ENCODE results near the gene NINJ2.

Gene NINJ2

GRCh38 chr12:570921-571794 is 92.1 kb downstream of the NINJ2 start:
- H3K4me3 ChIP-seq (replicated peaks; ENCODE audit: low read depth, low read length), result no peak overlapping the region
- no peaks in the 10 kb centered on the region for H3K27me3 ChIP-seq (replicated peaks; ENCODE audit: control insufficient read depth, insufficient read depth, low read length)
- no peak for TF ChIP-seq CTCF (IDR thresholded peaks at IDR 0.05; ENCODE audit: insufficient read depth, low read length, poor library complexity, severe bottlenecking)
- DNase-seq (ENCODE audit: extremely low read depth, insufficient read length), result no peak
- H3K36me3 ChIP-seq (ENCODE audit: control insufficient read depth, insufficient read depth, low read length), result no peaks in the 10 kb centered on the region; the same call in 1 of the 2 replicates

- TF ChIP-seq CTCF (IDR thresholded peaks at IDR 0.05; ENCODE audit: insufficient read depth, low read length, poor library complexity, severe bottlenecking), result no peak
- Histone ChIP-seq H3K27me3 (replicated peaks; ENCODE audit: control insufficient read depth, insufficient read depth, low read length) (no peaks in the 10 kb centered on the region), H3K36me3 (ENCODE audit: control insufficient read depth, insufficient read depth, low read length) (no peaks in the 10 kb centered on the region; the same call in 1 of the 2 replicates), H3K4me3 (replicated peaks; ENCODE audit: low read depth, low read length) (no peak overlapping the region; the same call in 1 of the 2 replicates)
- no peak for DNase-seq (ENCODE audit: extremely low read depth, insufficient read length)
These were observed 92.8 kb downstream of the NINJ2 start for GRCh38 chr12:570435-570920.

- no peaks in the 10 kb centered on the region for H3K27me3 ChIP-seq (replicated peaks; ENCODE audit: control insufficient read depth, insufficient read depth, low read length)
These were observed 93.3 kb downstream of the NINJ2 start for GRCh38 chr12:569803-570434.

GRCh38 chr12:569091-569676 is 94.1 kb downstream of the NINJ2 start:
- Histone ChIP-seq H3K36me3 (ENCODE audit: control insufficient read depth, insufficient read depth, low read length) (no peaks in the 10 kb centered on the region; the same call in 1 of the 2 replicates), H3K27me3 (replicated peaks; ENCODE audit: control insufficient read depth, insufficient read depth, low read length) (no peaks in the 10 kb centered on the region), H3K4me3 (replicated peaks; ENCODE audit: low read depth, low read length) (no peak overlapping the region; the same call in 1 of the 2 replicates)
- no peak for DNase-seq (ENCODE audit: extremely low read depth, insufficient read length)
- no peak for TF ChIP-seq CTCF (IDR thresholded peaks at IDR 0.05; ENCODE audit: insufficient read depth, low read length, poor library complexity, severe bottlenecking)

More at GRCh38 chr12:569803-570434, 93.3 kb downstream of the NINJ2 start:
- peak; percentile 76 for DNase-seq (ENCODE audit: extremely low read depth, insufficient read length)
- no peaks in the 10 kb centered on the region; the same call in 1 of the 2 replicates for H3K36me3 ChIP-seq (ENCODE audit: control insufficient read depth, insufficient read depth, low read length)
- H3K4me3 ChIP-seq (replicated peaks; ENCODE audit: low read depth, low read length), result peak overlapping the region; percentile 56
- TF ChIP-seq CTCF (IDR thresholded peaks at IDR 0.05; ENCODE audit: insufficient read depth, low read length, poor library complexity, severe bottlenecking), result peak; percentile 93

- Histone ChIP-seq H3K36me3 (ENCODE audit: control insufficient read depth, insufficient read depth, low read length) (no peaks in the 10 kb centered on the region; the same call in 1 of the 2 replicates), H3K27me3 (replicated peaks; ENCODE audit: control insufficient read depth, insufficient read depth, low read length) (no peaks in the 10 kb centered on the region), H3K4me3 (replicated peaks; ENCODE audit: low read depth, low read length) (no peak overlapping the region)
- no peak for TF ChIP-seq CTCF (IDR thresholded peaks at IDR 0.05; ENCODE audit: insufficient read depth, low read length, poor library complexity, severe bottlenecking)
- DNase-seq (ENCODE audit: extremely low read depth, insufficient read length), result no peak
These were observed 94.8 kb downstream of the NINJ2 start for GRCh38 chr12:568486-568885.
